Astrocyte of the spinal cord (primary cell): ENCODE measurements around the gene TNXB.
"Not testable (repeated sequence)": the region's sequence is repeated elsewhere in the genome, so short reads cannot be mapped to it uniquely, and the experiment has no call there.

Source experiments
- DNase-seq: peaks from one replicate; pipeline ENCODE4 v3.0.0; 2011; ENCODE audit warnings: low read depth, low spot score
- H3K4me3 ChIP-seq: 2 replicates; pipeline ENCODE4 v1.5.1; 2011; ENCODE audit warnings: low read depth, mild to moderate bottlenecking, low read length, moderate library complexity
- in situ Hi-C: cut with HindIII; loops from 2 replicates; pipeline ENCODE4 v1.10.0; 2017; ENCODE audit warnings: low sequenced_read_pairs
- TF ChIP-seq, protein P1 (sequence below): IDR thresholded peaks from 2 replicates; pipeline ENCODE4 v1.5.1; 2012; ENCODE audit warnings: low read depth, mild to moderate bottlenecking, low read length, inconsistent platforms

Gene TNXB

GRCh38 chr6:32105433-32105832 is 3.7 kb downstream of the TNXB start:
- in situ Hi-C loops: no loop called here
- TF ChIP-seq, protein P1, sequence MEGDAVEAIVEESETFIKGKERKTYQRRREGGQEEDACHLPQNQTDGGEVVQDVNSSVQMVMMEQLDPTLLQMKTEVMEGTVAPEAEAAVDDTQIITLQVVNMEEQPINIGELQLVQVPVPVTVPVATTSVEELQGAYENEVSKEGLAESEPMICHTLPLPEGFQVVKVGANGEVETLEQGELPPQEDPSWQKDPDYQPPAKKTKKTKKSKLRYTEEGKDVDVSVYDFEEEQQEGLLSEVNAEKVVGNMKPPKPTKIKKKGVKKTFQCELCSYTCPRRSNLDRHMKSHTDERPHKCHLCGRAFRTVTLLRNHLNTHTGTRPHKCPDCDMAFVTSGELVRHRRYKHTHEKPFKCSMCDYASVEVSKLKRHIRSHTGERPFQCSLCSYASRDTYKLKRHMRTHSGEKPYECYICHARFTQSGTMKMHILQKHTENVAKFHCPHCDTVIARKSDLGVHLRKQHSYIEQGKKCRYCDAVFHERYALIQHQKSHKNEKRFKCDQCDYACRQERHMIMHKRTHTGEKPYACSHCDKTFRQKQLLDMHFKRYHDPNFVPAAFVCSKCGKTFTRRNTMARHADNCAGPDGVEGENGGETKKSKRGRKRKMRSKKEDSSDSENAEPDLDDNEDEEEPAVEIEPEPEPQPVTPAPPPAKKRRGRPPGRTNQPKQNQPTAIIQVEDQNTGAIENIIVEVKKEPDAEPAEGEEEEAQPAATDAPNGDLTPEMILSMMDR: no peak
- DNase-seq: no peak
- H3K4me3 ChIP-seq: no peak overlapping the region

GRCh38 chr6:32102255-32102654 is 6.9 kb downstream of the TNXB start:
- TF ChIP-seq, protein P1: no peak
- DNase-seq: no peak
- in situ Hi-C loops: no loop called here
- H3K4me3 ChIP-seq: no peak overlapping the region

GRCh38 chr6:32100251-32100650 is 8.9 kb downstream of the TNXB start:
- H3K4me3 ChIP-seq, in situ Hi-C loops, DNase-seq: not testable (repeated sequence)

DNA sequence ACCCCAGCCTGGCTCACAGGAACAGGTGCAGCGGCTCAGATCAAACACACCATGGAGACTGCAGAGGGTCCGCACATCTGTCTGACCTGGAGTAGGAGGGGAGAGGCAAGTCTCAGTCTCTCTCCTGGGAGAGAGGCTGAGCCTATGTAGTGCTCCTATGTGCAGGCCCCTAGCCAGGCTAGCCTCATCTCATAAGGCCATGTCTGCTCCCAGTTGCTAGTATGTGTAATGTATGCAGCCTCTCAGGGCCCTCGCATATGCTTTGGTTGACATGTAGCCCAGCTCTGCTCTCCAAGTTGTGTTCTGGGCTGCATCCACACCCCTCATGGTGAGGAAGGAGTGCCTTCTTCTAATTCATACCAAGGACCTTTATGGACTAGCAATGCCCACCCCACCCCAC is 11.8 kb downstream of the TNXB start:
- in situ Hi-C loops: no loop called here
- no peak for DNase-seq
- no peak overlapping the region for H3K4me3 ChIP-seq
- TF ChIP-seq, protein P1: no peak

DNA sequence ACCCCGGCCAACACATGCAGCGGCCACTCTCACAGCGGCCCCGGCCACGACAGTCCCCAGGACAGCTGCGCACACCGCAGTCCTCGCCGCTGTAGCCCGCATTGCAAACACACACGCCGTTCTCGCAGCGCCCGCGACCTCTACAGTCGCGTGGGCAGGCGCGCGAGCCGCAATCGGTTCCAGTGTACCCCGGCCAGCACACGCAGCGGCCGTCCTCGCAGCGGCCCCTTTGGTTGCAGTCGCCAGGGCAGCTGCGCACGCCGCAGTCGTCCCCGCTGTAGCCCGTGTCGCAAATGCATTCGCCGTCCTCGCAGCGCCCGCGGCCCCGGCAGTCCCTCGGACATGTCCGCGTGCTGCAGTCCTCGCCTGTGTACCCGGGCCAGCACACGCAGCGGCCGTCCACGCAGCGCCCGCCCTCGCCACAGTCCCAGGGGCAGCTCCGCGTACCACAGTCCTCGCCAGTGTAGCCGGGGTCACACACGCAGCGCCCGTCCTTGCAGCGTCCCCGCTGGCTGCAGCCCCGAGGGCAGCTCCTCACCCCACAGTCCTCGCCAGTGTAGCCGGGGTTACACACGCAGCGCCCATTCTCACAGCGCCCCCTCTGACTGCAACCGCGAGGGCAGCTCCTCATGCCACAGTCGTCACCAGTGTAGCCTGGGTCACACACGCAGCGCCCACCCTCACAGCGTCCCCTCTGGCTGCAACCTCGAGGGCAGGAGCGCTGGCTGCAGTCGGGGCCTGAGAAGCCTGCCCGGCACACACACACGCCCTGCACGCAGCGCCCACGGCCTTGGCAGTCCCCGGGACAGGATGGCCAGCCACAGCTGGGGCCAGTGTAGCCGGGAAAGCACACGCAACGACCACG is 12.5 kb downstream of the TNXB start:
- no peak overlapping the region for H3K4me3 ChIP-seq
- TF ChIP-seq, protein P1: no peak
- DNase-seq: no peak
- in situ Hi-C loops: no loop called here

DNA sequence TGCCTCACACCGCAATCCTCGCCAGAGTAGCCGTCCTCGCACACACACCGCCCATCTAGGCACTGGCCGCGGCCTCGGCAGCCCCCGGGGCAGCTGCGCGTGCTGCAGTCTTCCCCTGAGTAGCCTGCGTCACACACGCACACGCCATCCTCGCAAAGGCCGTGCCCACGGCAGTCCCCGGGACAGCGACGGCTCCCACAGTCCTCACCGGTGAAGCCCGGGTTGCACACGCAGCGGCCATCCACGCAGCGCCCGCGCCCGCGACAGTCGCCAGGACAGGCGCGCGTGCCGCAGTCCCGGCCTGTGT is 13.1 kb downstream of the TNXB start:
- no peak for DNase-seq
- TF ChIP-seq, protein P1: no peak
- no peak overlapping the region for H3K4me3 ChIP-seq
- in situ Hi-C loops: no loop called here

DNA sequence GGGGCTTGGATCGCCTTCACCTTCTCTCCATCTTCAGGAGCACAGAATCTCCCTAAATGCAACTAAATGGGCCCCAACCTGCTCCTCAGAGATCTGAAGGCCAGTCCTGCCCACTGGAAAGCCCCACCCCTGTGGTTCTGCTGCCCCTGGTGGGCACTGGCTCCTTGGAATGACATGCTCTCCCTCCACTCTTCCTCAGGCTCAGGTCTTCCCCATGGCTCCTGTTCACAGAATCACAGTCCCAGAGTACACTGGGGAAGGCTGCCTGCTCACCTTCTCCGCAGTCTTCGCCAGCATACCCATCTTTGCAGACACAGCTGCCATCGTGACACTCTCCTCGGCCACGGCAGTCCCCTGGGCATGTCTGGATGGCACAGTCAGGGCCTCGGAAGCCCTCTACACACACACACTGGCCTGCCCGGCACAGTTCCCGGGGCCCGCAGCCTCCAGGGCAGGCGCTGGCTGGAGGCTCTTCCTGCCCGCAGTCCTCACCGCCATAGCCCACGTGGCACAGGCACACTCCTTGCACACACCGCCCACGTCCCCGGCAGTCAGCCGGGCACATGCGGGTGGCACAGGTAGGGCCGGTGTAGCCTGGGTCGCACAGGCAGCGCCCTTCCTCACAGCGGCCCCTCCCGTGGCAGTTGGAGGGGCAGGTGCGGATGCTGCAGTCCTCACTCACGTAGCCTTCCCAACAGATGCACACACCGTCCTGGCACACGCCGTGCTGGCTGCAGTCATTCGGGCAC is 13.6 kb downstream of the TNXB start:
- in situ Hi-C loops: no loop called here
- TF ChIP-seq, protein P1: peak; percentile 6
- H3K4me3 ChIP-seq: no peak overlapping the region
- no peak for DNase-seq
